Retinal pigment epithelial cell (primary cell): ENCODE data around the gene FOXO1.

Source experiments
- DNase-seq: peaks from one replicate; pipeline ENCODE4 v3.0.0-alpha.2; 2010; ENCODE audit warnings: low read depth
- H3K4me3 ChIP-seq: 2 replicates; pipeline ENCODE4 v1.5.1; 2011; ENCODE audit warnings: mild to moderate bottlenecking, low read length, control low read depth, moderate library complexity
- CTCF ChIP-seq: conservative IDR thresholded peaks from 2 replicates; pipeline ENCODE4 v1.5.1; 2011; ENCODE audit warnings: low read depth, low read length, control low read depth, inconsistent platforms

The FOXO1 gene

GRCh38 chr13:40617801-40618356 lies 48.6 kb downstream of the FOXO1 start:
- DNase-seq: no peak
- TF ChIP-seq CTCF: no peak
- no peak overlapping the region for H3K4me3 ChIP-seq

GRCh38 chr13:40615619-40616018 lies 50.8 kb downstream of the FOXO1 start:
- no peak for TF ChIP-seq CTCF
- no peak for DNase-seq
- no peak overlapping the region for H3K4me3 ChIP-seq

- no peak for TF ChIP-seq CTCF
- no peak overlapping the region for H3K4me3 ChIP-seq
These were observed 52.5 kb downstream of the FOXO1 start for GRCh38 chr13:40613914-40614313.

GRCh38 chr13:40613192-40613818 lies 53.1 kb downstream of the FOXO1 start:
- no peak for DNase-seq
- H3K4me3 ChIP-seq: no peak overlapping the region
- TF ChIP-seq CTCF: no peak

More at GRCh38 chr13:40613914-40614313, 52.5 kb downstream of the FOXO1 start:
- DNase-seq: no peak

- no peak for TF ChIP-seq CTCF
- H3K4me3 ChIP-seq: no peak overlapping the region
- no peak for DNase-seq
These were observed 54.4 kb downstream of the FOXO1 start for GRCh38 chr13:40612041-40612440.

- no peak for DNase-seq
- no peak for TF ChIP-seq CTCF
- H3K4me3 ChIP-seq: no peak overlapping the region
These were observed 54.8 kb downstream of the FOXO1 start for GRCh38 chr13:40611635-40612034.

- DNase-seq: no peak
- H3K4me3 ChIP-seq: no peak overlapping the region
- no peak for TF ChIP-seq CTCF
These were observed 55.4 kb downstream of the FOXO1 start for GRCh38 chr13:40611004-40611403.
